GM18868 (cell line): ENCODE measurements around the gene RDH5.

Experiments used
- ATAC-seq: cut with Tn5 transposase; IDR thresholded peaks from one replicate; pipeline ENCODE4 v1.9.1; 2021; ENCODE audit warnings: mild to moderate bottlenecking, moderate library complexity; ENCODE audit not compliant: unreplicated experiment

RDH5 gene

DNA sequence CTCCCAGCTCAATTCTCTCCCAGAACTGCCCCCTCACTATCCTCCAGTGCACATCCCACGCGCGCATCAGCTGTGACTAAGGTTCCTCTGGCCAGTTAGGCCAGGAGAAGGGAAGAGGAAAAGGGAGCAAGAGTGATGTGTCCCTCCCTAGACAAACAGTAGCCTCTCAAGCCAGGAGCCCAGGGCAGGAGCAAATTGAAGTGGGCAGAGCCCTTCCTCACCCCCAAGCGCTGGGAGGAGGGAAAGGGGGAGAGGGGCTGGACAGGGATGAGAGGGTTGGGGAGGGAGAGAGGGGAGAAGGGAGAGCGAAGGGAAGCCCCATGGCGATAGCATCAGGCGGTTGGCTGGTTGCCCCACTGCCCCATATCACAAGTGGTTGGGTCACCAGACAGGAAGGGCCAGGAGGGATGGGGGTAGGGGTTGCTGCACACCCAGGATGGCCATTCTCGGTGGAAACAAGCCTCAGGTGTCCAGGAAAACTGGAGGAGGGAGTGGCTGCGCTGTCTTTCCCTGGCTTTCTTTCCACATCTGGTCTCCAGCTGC is 7.5 kb downstream of the RDH5 start:
- ATAC-seq, result no peak

DNA sequence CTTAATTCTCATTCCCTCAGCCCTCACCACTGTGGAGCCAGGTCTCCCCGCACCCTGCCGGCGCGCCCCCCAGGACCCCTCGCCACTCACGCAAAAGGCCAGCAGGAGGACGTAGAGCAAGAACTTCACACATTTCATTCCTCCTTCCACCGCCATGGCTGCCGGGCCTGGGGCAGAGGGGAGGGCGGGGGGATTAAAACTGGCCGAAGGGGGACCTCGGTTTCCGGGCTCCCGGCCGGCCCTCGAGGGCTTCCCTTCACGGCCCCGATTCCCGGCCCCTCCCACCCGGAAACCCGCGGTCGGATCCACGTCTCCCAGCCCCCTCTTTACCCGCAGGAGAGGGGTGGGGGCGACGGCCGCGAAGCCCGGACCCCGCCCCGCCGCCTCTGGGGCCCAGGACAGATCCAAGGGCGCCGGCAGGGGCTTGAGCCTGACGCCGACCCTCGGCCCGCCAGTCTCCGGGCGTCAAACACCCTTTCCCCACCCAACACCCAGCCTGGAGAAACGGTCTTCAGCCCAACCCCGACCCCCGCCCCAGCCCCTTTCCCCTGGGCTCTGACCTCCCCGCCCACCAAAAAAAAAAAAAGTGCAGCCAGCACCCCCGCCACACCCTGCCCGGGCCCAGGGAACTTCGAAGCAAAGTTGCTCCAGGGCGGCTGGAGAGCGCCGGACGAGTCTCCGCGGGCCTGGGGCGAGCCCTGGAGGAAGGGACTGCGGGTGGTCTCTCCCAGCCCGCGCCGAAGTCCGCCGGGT is 8.2 kb downstream of the RDH5 start:
- peak; percentile 3 for ATAC-seq

DNA sequence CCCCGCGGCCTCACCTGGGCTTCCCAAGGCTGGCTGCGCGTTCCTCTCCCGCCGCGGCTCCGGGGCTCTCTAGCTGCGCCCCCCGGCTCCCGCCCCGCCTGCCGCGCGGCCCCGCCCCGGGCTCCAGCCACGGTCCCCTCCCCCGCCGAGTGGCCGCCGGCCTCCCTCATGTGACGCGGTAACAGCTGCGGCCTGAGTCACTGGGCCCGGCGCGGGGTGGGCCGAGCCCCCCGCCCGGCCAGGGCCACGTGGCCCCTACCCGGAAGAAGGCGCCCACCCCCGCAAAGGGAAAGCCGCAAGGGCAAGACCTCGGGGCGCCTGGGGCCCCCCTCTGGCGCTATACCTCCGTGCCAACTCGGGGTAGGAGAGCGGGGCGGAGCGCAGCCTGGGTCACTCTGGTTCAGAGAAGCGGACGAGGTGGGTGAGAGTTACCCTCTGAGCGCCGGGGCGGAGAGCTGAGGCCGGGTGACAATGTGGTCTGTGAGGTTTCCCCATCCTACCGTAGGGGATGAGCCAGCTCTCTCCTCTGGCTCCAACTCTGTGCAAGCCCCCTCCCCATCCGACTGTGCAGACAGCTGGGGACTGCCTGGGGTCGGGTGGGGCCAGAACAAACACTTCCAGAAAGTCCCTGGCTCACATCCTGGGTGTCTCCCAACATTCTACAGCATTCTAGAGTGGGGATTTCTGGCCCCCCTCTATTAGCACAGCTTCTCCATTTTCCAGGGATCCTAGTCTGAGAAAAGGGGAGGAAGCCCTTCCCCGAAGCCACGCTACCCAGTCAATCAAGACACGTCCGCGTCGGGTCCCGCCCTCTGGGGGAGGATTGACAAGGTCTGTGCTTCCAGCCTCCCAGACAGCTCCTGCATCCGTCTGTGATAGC is 9.0 kb downstream of the RDH5 start, which contains the start of gene CD63:
Gene CD63, minus strand, starts transcription at position 71 of the 880 bp plus-strand sequence. CDS start 668 bp downstream, outside the sequence.
- ATAC-seq, result peak; percentile 65

DNA sequence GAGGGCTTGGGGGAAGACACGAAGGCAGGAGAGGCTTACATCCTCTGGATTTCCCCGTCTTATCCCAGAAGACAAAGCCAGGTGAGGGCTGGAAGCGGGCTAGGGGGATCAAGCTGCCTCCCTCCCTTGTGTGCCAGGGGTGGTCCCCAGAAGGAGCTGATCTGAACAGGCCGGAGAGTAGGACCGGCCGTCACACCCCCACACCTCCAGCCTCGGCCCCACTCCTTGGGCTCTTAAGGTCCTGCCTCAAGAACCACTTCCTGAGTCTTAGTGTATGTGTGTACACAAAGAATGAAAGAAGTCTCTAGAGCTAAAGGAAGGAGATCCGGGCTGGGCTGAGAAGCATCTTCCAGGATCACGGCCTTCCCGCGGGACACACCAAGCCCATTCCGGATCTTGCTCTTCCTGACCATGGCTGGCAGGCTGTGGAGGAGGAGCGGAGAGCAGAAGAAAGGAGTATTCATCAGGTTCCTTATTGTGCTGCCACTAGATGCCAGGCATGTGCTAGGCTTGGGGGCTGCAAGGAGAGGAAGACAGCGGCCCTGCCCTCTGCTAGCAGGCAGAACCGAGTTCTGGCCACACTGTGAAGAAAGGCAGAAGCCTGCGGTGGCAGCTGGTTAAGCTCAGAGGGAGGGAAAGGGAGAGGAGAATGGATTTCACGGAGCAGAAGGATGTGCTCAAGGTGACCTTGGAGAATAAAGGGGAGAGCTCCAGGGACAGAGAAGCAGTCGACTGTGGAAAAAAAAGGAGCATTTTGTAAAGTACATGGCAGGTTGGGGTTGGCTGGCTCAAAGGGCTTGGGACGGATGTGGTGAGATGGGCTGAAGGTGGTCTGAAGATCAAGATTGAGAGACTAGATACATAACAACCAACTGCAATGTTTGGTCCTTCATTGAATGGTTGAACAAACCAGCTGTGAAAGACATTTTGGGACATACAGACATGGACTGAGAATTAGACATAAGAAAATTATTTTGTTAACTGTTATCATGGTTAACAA is 9.9 kb downstream of the RDH5 start:
- ATAC-seq, result peak; percentile 42

DNA sequence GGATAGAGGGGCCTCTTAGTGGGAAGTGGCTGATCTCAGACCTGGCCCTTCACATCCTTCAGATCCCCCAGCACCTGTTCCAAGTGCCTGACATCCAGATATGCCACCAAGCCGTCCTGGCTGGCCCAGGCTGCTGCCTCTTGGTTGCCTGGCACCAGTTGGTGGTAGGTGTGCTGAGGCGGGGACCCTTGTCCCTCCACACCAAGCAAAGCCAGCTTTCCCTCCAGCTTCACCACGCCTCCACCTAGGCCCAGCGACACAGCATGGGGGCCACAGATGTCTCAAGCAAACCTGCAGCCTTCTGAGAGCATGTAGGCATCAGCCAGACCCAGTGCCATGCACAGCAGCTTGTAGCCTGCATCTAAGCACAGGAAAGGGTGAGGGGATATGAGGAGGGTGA is 12.1 kb downstream of the RDH5 start:
- ATAC-seq, result no peak

DNA sequence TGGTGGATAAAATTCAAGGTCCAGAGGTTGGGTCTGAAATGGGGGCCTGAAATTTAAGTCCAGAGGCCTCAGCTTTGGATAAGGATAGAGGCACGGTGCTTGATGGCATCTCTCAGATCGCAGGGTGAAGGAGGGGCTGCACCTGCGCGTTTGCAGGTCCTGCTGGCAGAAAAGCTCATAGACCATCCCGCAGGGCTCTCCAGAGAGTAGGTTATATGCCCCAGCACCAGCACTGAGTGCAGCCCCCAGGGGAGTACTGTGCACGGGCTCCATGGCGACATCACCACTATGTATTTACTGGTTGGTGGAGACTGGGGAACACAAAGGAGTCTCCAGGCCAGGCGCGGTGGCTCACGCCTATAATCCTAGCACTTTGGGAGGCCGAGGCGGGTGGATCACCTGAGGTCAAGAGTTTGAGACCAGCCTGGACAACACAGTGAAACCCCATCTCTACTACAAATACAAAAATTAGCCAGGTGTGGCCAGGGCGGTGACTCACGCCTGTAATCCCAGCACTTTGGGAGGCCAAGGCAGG is 12.9 kb downstream of the RDH5 start:
- ATAC-seq, result no peak

DNA sequence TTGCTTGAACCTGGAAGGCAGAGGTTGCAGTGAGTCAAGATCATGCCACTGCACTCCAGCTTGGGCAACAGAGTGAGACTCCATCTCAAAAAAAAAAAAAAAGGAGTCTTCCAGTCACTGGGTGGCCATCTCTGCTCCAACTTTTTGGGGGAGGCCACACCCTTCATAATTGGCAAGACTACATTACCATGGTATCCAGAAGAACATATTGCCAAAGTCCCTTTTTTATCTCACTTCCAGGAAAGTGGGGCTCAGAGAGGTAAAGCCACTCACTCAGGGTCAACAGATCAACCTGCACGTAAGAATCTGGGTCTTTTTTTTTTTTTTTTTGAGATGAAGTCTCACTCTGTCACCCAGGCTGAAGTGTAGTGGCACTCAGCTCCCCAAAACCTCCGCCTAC is 13.7 kb downstream of the RDH5 start:
- ATAC-seq, result no peak

DNA sequence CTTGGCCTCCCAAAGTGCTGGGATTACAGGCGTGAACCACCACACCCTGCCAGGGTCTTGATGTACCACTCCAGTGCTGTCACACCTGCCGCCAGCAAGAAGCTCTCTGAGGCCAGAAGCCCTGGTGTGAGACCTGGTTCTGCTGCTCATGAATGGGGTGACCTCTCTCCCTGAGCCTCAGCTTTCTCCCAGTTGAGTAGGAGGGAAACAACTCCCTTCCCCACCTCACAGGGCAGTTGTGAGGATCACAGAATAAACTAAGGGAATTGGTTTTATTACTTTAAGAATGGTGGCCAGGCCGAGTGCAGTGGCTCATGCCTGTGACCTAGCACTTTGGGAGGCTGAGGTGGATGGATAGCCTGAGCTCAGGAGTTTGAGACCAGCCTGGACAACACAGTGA is 14.4 kb downstream of the RDH5 start:
- no peak for ATAC-seq

DNA sequence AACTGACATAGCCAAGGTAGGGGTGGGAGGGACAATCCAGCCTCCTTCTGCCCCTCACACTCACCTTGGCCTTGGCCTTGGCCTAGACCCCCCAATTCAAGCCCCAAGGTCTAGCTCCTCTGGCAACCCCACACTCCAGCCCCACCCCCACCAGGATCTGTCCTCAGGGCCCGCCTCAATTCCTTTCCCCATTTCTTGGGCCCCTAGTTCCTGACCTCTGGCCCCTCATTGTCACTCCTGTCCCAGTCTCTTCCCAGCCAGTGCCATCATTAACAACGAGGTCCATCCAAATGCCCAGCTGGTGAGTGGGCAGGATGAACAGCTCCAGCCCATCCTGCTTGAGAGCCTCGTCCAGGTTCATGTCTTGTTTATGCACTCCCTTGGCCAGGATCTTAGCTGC is 15.9 kb downstream of the RDH5 start:
- no peak for ATAC-seq

DNA sequence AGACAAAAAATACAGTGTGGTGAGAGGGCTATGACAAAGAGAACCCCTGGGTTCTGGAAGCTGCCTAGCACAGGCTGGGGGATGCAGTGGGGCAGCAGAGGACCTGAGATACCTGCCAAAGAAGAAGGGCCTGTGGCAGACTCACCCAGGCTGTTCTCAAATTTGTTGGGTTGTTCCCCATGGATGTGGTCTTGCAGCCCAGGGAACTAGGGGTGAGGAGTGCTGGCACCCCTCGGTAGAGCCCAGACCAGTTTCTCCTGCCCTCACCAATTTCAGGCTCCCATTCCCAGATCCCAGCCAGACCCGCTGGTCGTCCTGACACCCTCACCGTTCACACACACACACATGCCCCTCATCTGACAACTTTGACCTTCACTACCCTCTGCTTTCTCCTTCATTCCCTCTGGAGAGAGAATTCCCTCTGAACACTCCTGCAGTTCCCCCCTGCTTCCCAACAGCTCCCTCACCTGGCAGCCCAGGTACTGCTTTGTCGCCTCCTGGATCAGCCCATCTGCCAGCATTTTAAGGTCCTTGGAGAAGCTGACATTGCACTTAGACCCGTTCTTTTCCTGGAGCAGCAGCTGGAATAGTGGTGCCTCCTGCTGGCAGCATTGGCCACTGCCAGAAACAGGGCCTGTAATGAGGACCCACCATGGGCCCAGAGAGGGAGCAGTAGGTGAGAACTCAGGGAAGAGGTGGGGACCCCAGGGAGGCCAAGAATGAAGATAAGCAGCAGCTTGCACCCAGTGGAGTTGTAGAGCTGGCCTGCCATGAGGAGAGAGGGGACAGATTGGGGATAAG is 16.8 kb downstream of the RDH5 start:
- peak; percentile 52 for ATAC-seq

DNA sequence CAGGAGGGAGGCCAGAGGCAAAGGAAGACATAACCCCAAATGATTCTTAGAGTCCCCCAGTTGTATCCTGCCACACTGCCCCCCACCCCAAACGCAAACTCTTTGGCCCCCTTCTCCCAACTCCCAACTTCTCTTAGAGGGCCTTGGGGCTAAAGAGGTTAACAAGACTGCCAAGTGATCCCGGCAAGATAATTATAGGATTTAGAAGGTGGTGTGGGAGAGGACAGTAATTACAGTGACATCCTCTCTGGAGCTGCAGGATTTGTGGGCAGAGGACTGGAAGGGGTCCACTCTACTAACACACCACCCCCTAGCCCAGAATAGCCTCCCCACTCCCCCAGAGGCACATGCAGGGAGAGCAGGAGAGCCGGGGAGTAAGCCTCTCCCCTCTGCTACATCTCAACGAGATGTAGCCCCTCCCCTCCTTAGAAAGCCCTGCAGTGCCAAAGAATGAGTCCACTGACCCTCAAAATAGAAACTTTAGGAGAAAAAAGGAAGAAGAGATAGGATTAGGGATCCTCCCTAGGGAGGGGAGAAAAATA is 17.5 kb downstream of the RDH5 start:
- ATAC-seq, result peak; percentile 18

DNA sequence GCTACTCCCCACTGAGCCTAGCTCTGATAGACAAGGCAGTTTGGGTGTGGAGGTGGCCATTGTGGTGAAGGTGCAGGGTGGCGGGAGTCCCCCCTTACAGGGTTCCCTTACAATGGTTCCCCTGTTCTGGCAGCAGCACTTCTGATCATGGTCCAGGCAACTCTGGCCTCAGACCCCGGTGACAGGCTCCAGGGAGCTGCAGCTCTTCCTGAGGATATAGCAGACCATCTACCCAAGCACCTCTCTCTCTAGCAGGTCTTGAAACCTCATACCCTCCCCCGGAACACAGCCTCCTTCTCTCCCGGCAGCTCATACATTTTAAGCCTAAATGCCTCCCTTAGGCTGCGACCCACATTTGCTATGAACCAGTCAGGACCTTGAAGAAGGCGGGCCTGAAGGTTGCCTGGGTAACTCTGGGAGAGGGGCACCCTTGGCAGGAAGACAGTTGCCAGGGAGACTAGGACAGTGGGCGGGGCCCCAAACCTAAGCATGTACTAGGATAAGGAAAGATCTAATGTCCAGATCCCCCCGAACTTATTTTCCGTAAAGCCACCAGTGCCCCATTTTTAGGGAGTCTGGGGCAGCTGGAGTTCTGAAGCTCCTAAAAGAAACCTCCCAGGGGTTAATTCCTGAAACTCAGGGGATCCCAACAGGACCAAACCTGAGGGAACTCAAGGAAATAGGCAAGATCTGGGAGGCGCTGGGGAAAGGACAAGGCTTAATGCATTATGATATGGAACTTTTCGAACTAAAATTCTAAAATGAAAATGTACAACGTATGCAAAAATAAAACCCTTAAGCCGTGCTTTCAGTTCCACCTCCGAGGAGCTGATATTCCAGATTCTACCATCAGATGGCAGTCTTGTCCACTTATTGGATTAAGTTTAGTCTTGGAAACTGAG is 18.2 kb downstream of the RDH5 start:
- ATAC-seq, result peak; percentile 81

DNA sequence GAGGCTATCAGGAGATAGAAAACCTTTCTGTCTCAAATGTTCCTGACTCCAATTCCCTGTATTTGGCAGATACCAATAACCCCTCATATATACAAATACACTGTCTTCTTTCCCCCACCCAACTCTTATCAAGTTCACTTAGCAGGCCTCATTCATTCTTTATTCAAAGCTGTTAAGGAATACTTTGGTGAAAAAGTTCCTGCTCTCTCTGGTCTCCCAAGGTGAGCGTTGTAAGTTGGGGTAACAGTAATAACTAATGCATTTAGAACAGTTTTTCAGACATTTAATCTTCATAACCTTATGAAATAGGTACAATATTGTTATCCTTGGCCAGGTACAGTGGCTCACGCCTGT is 18.8 kb downstream of the RDH5 start:
- ATAC-seq, result no peak

DNA sequence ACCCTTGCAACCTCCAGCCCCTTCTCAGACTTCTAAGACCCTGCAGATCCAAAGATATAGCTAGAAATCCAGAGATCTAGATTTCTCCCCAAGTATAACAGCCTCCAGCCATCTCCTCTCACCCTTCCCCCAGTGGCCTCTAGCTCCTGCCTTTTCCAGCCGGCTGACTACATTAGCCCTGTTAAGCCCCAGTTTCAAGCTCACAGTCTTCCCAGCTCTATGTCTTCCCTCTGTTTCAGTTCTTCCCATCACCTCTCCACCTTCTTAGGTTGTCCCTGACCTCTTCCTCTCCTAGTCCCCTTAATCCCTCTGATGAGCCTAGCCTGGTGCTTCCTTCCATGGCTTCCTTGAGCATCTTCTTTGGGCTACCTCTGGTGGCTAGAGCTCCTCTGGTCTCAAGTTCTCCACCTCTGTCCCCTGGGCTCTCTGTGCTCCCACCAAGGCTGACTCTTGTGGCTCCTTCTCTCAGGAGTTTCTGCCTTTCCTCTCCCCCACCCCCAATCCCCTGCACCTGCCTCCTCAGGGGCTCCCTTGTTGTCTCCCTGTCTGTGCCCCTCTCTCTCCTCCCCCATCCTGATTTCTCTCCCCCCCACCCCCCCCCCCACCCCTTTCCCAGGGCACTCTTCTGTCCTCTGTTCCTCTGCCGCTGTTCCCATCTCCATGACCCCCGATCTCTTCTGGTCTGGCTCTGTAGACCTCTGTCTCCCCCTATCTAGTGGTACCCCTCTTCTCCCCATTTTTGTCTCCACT is 21.9 kb downstream of the RDH5 start:
- no peak for ATAC-seq

DNA sequence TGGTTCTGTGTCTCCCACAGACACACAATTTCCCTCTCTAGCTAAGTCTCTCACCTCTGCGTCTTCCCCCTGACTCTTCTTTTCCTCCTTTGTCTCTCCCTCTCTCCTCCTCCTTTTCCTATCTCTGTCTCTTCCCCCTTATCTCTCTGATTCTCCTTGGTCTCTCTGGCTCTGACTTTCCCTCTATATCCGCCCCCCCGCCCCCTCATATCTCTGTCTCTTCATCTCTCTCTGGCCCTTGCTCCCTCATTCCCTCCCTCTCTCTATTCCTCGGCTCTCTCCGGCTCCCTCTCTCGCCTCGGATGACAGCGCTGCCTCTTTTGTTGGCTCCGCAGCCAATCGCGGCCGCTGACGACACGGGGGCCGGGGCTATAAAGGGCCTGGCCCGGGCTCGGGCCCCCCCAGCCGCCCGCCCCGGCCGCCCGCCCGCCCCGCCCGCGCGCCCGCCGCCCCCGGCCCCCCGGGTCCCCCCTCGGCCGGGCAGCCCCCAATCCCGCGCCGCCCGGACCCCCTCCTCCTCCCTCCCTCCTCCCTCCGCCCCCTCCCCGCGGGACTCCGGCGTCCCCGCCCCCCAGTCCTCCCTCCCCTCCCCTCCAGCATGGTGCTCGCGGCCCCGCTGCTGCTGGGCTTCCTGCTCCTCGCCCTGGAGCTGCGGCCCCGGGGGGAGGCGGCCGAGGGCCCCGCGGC is 22.7 kb downstream of the RDH5 start, which contains the start of gene GDF11:
Gene GDF11, plus strand, starts transcription at position 404 of the 687 bp plus-strand sequence. Its CDS starts 195 bp downstream, at position 599.
- peak; percentile 36 for ATAC-seq

DNA sequence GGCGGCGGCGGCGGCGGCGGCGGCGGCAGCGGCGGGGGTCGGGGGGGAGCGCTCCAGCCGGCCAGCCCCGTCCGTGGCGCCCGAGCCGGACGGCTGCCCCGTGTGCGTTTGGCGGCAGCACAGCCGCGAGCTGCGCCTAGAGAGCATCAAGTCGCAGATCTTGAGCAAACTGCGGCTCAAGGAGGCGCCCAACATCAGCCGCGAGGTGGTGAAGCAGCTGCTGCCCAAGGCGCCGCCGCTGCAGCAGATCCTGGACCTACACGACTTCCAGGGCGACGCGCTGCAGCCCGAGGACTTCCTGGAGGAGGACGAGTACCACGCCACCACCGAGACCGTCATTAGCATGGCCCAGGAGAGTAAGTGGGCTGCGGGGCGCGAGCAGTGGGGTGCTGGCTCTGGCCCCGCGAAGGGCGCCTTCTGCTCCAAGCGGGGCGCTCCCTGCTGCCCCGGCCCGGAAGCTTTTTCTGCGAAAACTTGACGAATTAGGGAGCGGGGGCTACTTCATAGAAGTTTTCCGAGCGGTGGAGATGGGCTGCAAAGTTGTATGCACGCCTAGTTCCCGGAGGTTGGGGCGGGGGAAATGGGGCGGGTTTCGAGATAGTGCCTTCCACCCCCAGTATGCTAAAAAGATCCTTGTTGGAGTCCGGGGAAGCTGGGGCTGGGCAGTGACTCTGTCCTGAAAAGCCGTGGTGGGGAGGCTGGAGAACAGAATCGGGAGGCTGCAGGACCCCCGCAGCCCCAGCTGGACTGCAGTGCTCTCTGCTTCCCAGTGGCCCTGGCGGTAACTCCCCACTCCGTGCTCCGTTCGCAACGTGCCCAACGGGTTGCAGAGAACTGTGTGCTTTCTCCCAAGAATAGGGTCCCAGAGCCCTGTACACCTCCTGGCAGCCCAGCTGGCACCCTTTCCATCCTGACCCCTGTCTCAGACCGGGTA is 23.5 kb downstream of the RDH5 start:
- peak; percentile 48 for ATAC-seq
